ENCODE results near the gene LATS2. TPM values are rescaled to one million over a fixed set of nuclear protein-coding genes. Genes with fewer than 3 reads are reported as not detected.

Gene LATS2
- total and polyA plus RNA-seq, 2 of the 8 experiments (the other 6 are each of a cell fraction or from before 2014, with no cell fraction given) = 8.3 to 26.2 TPM

DNA sequence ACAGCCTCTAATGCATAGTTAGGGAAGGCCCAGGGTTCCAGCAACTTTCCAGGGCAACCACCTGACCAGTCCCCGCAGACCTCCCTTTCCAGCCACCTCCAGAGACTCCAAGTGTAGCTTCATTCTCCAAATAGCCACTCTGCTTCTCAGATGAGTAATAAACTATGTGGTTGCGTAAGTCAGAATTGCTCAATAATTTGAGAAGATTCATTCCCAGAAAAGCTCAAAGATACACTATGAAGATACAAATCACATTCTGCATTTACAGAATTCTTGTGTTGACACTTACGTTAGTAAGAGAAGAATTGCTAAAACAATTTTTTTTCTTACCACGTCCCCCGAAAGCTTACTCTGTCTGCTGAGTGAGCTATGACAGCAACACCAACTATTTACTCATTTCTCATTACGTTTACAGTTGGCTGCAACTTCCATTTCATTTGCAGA, 8.2 kb upstream of the LATS2 start:
- H3K9ac ChIP-seq (replicated peaks in 1 of 4; ENCODE audit: extremely low read depth in 1 of 4, low read depth in 3 of 4, low read length in 3 of 4) = no peak overlapping the region
- no peak for FAIRE-seq
- no peak for DNase-seq (ENCODE audit: low read depth in 1 of 2, low spot score in 2 of 2)
- H3K4me3 ChIP-seq (ENCODE audit: extremely low read depth in 1 of 4, insufficient read depth in 2 of 4, low read depth in 3 of 4, low read length in 4 of 4) = no peak overlapping the region
- no peak overlapping the region for H3K27ac ChIP-seq (ENCODE audit: low read depth, low read length)
- H2BK120ac ChIP-seq (replicated peaks; ENCODE audit: low read depth, low read length) = no peak overlapping the region
- no peak overlapping the region for H4K91ac ChIP-seq (replicated peaks; ENCODE audit: insufficient read length, low read length)
- no peaks in the 10 kb centered on the region for H3K79me1 ChIP-seq (ENCODE audit: low read depth, low read length)
- no peaks in the 10 kb centered on the region for H3K9me3 ChIP-seq (ENCODE audit: insufficient read depth in 2 of 2, low read depth in 1 of 2, low read length in 1 of 2)
- H2BK5ac ChIP-seq (ENCODE audit: low read depth, low read length) = no peak overlapping the region
- H2BK15ac ChIP-seq (ENCODE audit: low read length) = no peak overlapping the region
- H3K4me2 ChIP-seq (ENCODE audit: insufficient read depth in 1 of 2, low read depth in 2 of 2, low read length in 2 of 2) = no peak overlapping the region
- peak; percentile 63; the same call in 1 of the 2 replicates for TF ChIP-seq CEBPB (IDR thresholded peaks at IDR 0.05; ENCODE audit: low read depth, low read length)
- TF ChIP-seq POLR2AphosphoS5 (IDR thresholded peaks at IDR 0.05; ENCODE audit: low read depth, low read length) = no peak
- no peak overlapping the region for H3K23ac ChIP-seq (ENCODE audit: insufficient read length)
- no peak overlapping the region for H2AK5ac ChIP-seq (ENCODE audit: low read depth, low read length)
- H4K8ac ChIP-seq (ENCODE audit: extremely low read depth, insufficient read depth, low read length) = no peak overlapping the region
- H3K4me1 ChIP-seq (replicated peaks in 1 of 4; ENCODE audit: control insufficient read depth in 3 of 4, insufficient read depth in 4 of 4, low read length in 3 of 4) = peaks cover 0 to 2% (median 1%) of the 10 kb centered on the region in 4 experiments; a peak in 4 of 7 replicates
- H4K5ac ChIP-seq (ENCODE audit: insufficient read length, low read depth, low read length) = no peak overlapping the region
- WGBS, 2 experiments (ENCODE audit: extremely low coverage in 1 of 2, insufficient coverage in 1 of 2, insufficient read length in 1 of 2, insufficient replicate concordance in 2 of 2, low coverage in 1 of 2, low lambda C conversion rate in 2 of 2, missing lambda C conversion rate in 1 of 2) = 84% methylated on average over 6 of the region's 6 CpGs; no CpG with 5 or more reads in 1 of the 2 experiments
- no peaks in the 10 kb centered on the region for H3K23me2 ChIP-seq (ENCODE audit: low read depth, low read length)
- no peak overlapping the region for H3K14ac ChIP-seq (ENCODE audit: insufficient read length)
- ChIA-PET CTCF (ENCODE audit: partially characterized antibody) (interaction anchor here (0.6 to 1.2 kb wide), 3 partner anchors 10 to 110 kb away, joined by 3 read pairs; no protein-coding TSS in a partner anchor), POLR2A (ENCODE audit: partially characterized antibody) (interaction anchor here (0.6 to 3.7 kb wide), 5 partner anchors 10 to 20 kb away, joined by 3 to 45 read pairs (median 4); partner anchors contain the start of gene LATS2)
- H2BK12ac ChIP-seq (ENCODE audit: low read depth, low read length) = no peak overlapping the region
- no peak overlapping the region for H3K18ac ChIP-seq (ENCODE audit: extremely low read depth, low read length)
- H3K79me2 ChIP-seq (ENCODE audit: control insufficient read depth in 1 of 2, insufficient read depth in 2 of 2, low read length in 2 of 2) = no peaks in the 10 kb centered on the region
- H3K36me3 ChIP-seq (ENCODE audit: control insufficient read depth in 2 of 4, insufficient read depth in 4 of 4, low read length in 3 of 4) = no peaks in the 10 kb centered on the region
- no peaks in the 10 kb centered on the region for H4K20me1 ChIP-seq (replicated peaks in 1 of 2; ENCODE audit: control insufficient read depth in 1 of 2, insufficient read depth in 2 of 2, low read length in 2 of 2)
- H3K4ac ChIP-seq (replicated peaks; ENCODE audit: insufficient read length, low read depth, low read length) = no peak overlapping the region
- no peak overlapping the region for H2BK20ac ChIP-seq (ENCODE audit: low read length)
- H3K56ac ChIP-seq (replicated peaks; ENCODE audit: insufficient read length, low read depth, low read length) = no peak overlapping the region
- H2AFZ ChIP-seq (ENCODE audit: low read length) = no peak overlapping the region
- H3K27me3 ChIP-seq (replicated peaks in 1 of 4; ENCODE audit: control insufficient read depth in 3 of 4, extremely low read depth in 1 of 4, insufficient read depth in 3 of 4, low read length in 3 of 4) = no peaks in the 10 kb centered on the region; a peak in 1 of 7 replicates
